A673 (cell line): Measurements from ENCODE around the gene LAMB4.

ENCODE experiments used
- EZH2 ChIP-seq: fragments of 200-600 bp; sonication (generic); IDR thresholded peaks from 2 replicates; pipeline ENCODE4 v1.6.1; 2017; ENCODE audit warnings: borderline replicate concordance, low read depth, mild to moderate bottlenecking, mixed read lengths, antibody characterized with exemption, low read length; ENCODE audit not compliant: poor library complexity, severe bottlenecking
- TF ChIP-seq, protein P1 (sequence below): fragments of 300-800, 200-600 bp; sonication (generic); conservative IDR thresholded peaks from 2 replicates; pipeline ENCODE4 v1.5.1; 2017; ENCODE audit warnings: low read depth, mild to moderate bottlenecking, antibody characterized with exemption, low read length, moderate library complexity, mixed read lengths

- TF ChIP-seq, protein P1, sequence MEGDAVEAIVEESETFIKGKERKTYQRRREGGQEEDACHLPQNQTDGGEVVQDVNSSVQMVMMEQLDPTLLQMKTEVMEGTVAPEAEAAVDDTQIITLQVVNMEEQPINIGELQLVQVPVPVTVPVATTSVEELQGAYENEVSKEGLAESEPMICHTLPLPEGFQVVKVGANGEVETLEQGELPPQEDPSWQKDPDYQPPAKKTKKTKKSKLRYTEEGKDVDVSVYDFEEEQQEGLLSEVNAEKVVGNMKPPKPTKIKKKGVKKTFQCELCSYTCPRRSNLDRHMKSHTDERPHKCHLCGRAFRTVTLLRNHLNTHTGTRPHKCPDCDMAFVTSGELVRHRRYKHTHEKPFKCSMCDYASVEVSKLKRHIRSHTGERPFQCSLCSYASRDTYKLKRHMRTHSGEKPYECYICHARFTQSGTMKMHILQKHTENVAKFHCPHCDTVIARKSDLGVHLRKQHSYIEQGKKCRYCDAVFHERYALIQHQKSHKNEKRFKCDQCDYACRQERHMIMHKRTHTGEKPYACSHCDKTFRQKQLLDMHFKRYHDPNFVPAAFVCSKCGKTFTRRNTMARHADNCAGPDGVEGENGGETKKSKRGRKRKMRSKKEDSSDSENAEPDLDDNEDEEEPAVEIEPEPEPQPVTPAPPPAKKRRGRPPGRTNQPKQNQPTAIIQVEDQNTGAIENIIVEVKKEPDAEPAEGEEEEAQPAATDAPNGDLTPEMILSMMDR = no peak
- TF ChIP-seq EZH2 = no peak
These were observed 78.7 kb downstream of the LAMB4 start for GRCh38 chr7:108051454-108051853.
